Activated B cell treated with CpG ODN at 0.5 μM for 24 hours (primary cell): ENCODE results near the gene EXOC6. TPM values are rescaled to one million over a fixed set of nuclear protein-coding genes. Genes with fewer than 3 reads are reported as not detected.
"Not testable (repeated sequence)": the region's sequence is repeated elsewhere in the genome, so short reads cannot be mapped to it uniquely, and the experiment has no call there.

Source experiments
- ATAC-seq: fragments of 200-7000 bp; cut with Tn5 transposase; one replicate; pipeline ENCODE4 v1.10.0; 2021; ENCODE audit warnings: low read depth, mild to moderate bottlenecking, moderate library complexity
- CTCF ChIA-PET: fragments of 350-600 bp; sonication (Branson Sonifier 250); formaldehyde crosslinking; loops from one replicate; lab custom pipeline; 2021; ENCODE audit warnings: antibody characterized with exemption; lab: Charles Lee
- POLR2A ChIA-PET: fragments of 350-600 bp; sonication (Branson Sonifier 250); formaldehyde crosslinking; loops from one replicate; lab custom pipeline; 2021; ENCODE audit warnings: antibody characterized with exemption; lab: Charles Lee
- DNase-seq: peaks from one replicate; pipeline ENCODE4 v3.0.0; 2022
- H3K27ac Mint-ChIP-seq: one replicate; pipeline ENCODE4 v1.8.0; 2020; ENCODE audit warnings: mixed read lengths
- H3K27me3 Mint-ChIP-seq: one replicate; pipeline ENCODE4 v1.8.0; 2021; ENCODE audit warnings: mixed read lengths
- H3K36me3 Mint-ChIP-seq: one replicate; pipeline ENCODE4 v1.8.0; 2021; ENCODE audit warnings: low read depth, mixed read lengths
- H3K4me1 Mint-ChIP-seq: one replicate; pipeline ENCODE4 v1.8.0; 2021; ENCODE audit warnings: mixed read lengths
- H3K4me3 Mint-ChIP-seq: one replicate; pipeline ENCODE4 v1.8.0; 2020; ENCODE audit warnings: mild to moderate bottlenecking, mixed read lengths
- H3K9me3 Mint-ChIP-seq: one replicate; pipeline ENCODE4 v1.8.0; 2020; ENCODE audit warnings: mixed read lengths
- intact Hi-C: fragments of 100-400 bp; cut with micrococcal nuclease; formaldehyde crosslinking; loops from one replicate; pipeline ENCODE4 v1.15.1; 2024
- total RNA-seq: library from RNA; stranded (reverse); gene quantifications from 2 replicates; pipeline ENCODE4 v1.2.3, GENCODE V29; 2022
- TF ChIP-seq, protein P1 (sequence below): fragments of 200-600 bp; IDR thresholded peaks from one replicate; pipeline ENCODE4 v1.8.0; 2022; ENCODE audit warnings: antibody characterized with exemption, mild to moderate bottlenecking

Gene EXOC6
- total RNA-seq, 1 donor from 2014 or later, result 17.3 TPM

- peaks cover 2% of the 10 kb centered on the region for H3K4me1 Mint-ChIP-seq
- H3K36me3 Mint-ChIP-seq, result peaks cover 33% of the 10 kb centered on the region
- intact Hi-C loops, result no loop called here
- H3K4me3 Mint-ChIP-seq, result no peak overlapping the region
- DNase-seq (no peak), ATAC-seq (no peak)
- H3K27me3 Mint-ChIP-seq, result no peaks in the 10 kb centered on the region
- ChIA-PET POLR2A (no interaction called here), CTCF (no interaction called here)
- TF ChIP-seq, protein P1, sequence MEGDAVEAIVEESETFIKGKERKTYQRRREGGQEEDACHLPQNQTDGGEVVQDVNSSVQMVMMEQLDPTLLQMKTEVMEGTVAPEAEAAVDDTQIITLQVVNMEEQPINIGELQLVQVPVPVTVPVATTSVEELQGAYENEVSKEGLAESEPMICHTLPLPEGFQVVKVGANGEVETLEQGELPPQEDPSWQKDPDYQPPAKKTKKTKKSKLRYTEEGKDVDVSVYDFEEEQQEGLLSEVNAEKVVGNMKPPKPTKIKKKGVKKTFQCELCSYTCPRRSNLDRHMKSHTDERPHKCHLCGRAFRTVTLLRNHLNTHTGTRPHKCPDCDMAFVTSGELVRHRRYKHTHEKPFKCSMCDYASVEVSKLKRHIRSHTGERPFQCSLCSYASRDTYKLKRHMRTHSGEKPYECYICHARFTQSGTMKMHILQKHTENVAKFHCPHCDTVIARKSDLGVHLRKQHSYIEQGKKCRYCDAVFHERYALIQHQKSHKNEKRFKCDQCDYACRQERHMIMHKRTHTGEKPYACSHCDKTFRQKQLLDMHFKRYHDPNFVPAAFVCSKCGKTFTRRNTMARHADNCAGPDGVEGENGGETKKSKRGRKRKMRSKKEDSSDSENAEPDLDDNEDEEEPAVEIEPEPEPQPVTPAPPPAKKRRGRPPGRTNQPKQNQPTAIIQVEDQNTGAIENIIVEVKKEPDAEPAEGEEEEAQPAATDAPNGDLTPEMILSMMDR, result no peak
- H3K27ac Mint-ChIP-seq, result no peak overlapping the region
- H3K9me3 Mint-ChIP-seq, result peaks cover 2% of the 10 kb centered on the region
Observed at GRCh38 chr10:92967641-92968040, 119.3 kb downstream of the EXOC6 start.

GRCh38 chr10:92969151-92969550, 120.8 kb downstream of the EXOC6 start:
- peaks cover 44% of the 10 kb centered on the region for H3K36me3 Mint-ChIP-seq
- ChIA-PET CTCF (no interaction called here), POLR2A (no interaction called here)
- peaks cover 4% of the 10 kb centered on the region for H3K9me3 Mint-ChIP-seq
- H3K4me1 Mint-ChIP-seq, result no peaks in the 10 kb centered on the region
- TF ChIP-seq, protein P1, result no peak
- H3K27ac Mint-ChIP-seq, result no peak overlapping the region
- no peaks in the 10 kb centered on the region for H3K27me3 Mint-ChIP-seq
- no peak for ATAC-seq
- intact Hi-C loops, result no loop called here
- H3K4me3 Mint-ChIP-seq, result no peak overlapping the region
- DNase-seq, result no peak

- no peak for ATAC-seq
- no peak overlapping the region for H3K27ac Mint-ChIP-seq
- CTCF ChIA-PET, result no interaction called here
- H3K27me3 Mint-ChIP-seq, result no peaks in the 10 kb centered on the region
- intact Hi-C loops, result no loop called here
- H3K4me1 Mint-ChIP-seq, result no peaks in the 10 kb centered on the region
- POLR2A ChIA-PET, result no interaction called here
- peaks cover 4% of the 10 kb centered on the region for H3K9me3 Mint-ChIP-seq
- DNase-seq, result no peak
- no peak overlapping the region for H3K4me3 Mint-ChIP-seq
- peaks cover 47% of the 10 kb centered on the region for H3K36me3 Mint-ChIP-seq
- TF ChIP-seq, protein P1, result no peak
Observed at GRCh38 chr10:92970301-92971070, 122.2 kb downstream of the EXOC6 start.

DNA sequence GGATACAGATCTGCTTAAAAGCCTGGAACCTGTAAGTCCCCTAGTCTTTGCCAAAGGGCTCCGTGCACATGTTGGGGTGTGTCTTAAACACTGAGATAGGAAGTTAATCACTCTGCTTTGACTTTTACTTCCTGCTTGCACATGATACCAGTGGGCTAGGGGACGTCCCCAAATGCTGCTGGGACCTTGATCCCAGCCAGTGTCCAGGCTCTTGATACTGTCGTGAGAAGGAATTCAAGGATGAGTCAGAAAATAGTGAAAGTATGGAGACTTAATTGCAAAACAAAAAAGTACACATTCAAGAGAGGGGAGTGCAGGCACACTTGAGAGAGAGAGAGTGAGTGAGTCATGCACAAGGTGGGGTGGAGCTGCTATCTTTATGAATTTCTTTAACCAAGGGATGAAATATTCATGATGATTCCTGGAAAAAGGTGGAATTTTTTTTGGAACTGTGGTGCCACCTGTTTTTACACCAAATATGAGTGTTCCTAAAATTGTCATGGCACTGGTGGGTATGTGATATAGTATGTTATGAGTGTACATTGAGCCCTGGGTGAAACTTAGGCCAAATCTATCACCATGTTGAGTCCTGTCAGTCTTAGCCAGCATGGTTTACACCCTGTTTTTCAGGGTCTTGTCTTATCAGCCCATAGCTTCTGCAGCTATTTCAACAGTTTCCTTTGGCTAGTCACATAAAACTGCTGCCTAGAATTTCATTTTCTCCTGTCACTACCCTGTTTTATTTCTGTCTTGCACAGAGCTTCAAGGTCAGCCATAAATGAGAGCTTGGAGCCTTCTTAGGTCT, 123.9 kb downstream of the EXOC6 start:
- DNase-seq, result no peak
- H3K4me1 Mint-ChIP-seq, result no peaks in the 10 kb centered on the region
- ChIA-PET POLR2A (no interaction called here), CTCF (no interaction called here)
- H3K4me3 Mint-ChIP-seq, result no peak overlapping the region
- TF ChIP-seq, protein P1, result no peak
- intact Hi-C loops, result no loop called here
- no peak overlapping the region for H3K27ac Mint-ChIP-seq
- H3K9me3 Mint-ChIP-seq, result peaks cover 4% of the 10 kb centered on the region
- no peaks in the 10 kb centered on the region for H3K27me3 Mint-ChIP-seq
- peaks cover 52% of the 10 kb centered on the region for H3K36me3 Mint-ChIP-seq
- ATAC-seq, result no peak

- ChIA-PET CTCF (no interaction called here), POLR2A (no interaction called here)
- DNase-seq (no peak), ATAC-seq (no peak)
- Mint-ChIP-seq H3K4me3 (no peak overlapping the region), H3K36me3 (peaks cover 53% of the 10 kb centered on the region), H3K27ac (no peak overlapping the region), H3K4me1 (no peaks in the 10 kb centered on the region), H3K27me3 (no peaks in the 10 kb centered on the region), H3K9me3 (peaks cover 4% of the 10 kb centered on the region)
- intact Hi-C loops, result no loop called here
- TF ChIP-seq, protein P1, result no peak
Observed at GRCh38 chr10:92972886-92973285, 124.6 kb downstream of the EXOC6 start.

- H3K27ac Mint-ChIP-seq, ATAC-seq, DNase-seq, H3K27me3 Mint-ChIP-seq, POLR2A ChIA-PET, intact Hi-C loops, H3K4me1 Mint-ChIP-seq, H3K9me3 Mint-ChIP-seq, CTCF ChIA-PET, H3K4me3 Mint-ChIP-seq: not testable (repeated sequence)
- H3K36me3 Mint-ChIP-seq, result peaks cover 36% of the 10 kb centered on the region
Observed at GRCh38 chr10:92976278-92976677, 128.0 kb downstream of the EXOC6 start.
